Activated T-cell treated with anti-CD3 and anti-CD28 coated beads for 24 hours (primary cell): ENCODE data around the gene ROR2.

ENCODE experiments used
- DNase-seq: peaks from one replicate; pipeline ENCODE4 v3.0.0-alpha.2; 2020; ENCODE audit warnings: low read depth

Gene ROR2

GRCh38 chr9:91736898-91737601 lies 213.0 kb downstream of the ROR2 start:
- DNase-seq, result no peak

- no peak for DNase-seq
Observed at GRCh38 chr9:91736311-91736710, 213.7 kb downstream of the ROR2 start.

GRCh38 chr9:91735049-91735448 lies 215.0 kb downstream of the ROR2 start:
- DNase-seq, result no peak

GRCh38 chr9:91734371-91734981 lies 215.6 kb downstream of the ROR2 start:
- DNase-seq, result peak; percentile 32

- DNase-seq, result no peak
Observed at GRCh38 chr9:91733006-91733624, 216.9 kb downstream of the ROR2 start.

GRCh38 chr9:91732187-91733005 lies 217.6 kb downstream of the ROR2 start:
- DNase-seq, result no peak

- no peak for DNase-seq
Observed at GRCh38 chr9:91730806-91731205, 219.2 kb downstream of the ROR2 start.

- DNase-seq, result no peak
Observed at GRCh38 chr9:91729558-91729842, 220.5 kb downstream of the ROR2 start.

GRCh38 chr9:91727972-91728371 lies 222.1 kb downstream of the ROR2 start:
- DNase-seq, result no peak

- DNase-seq, result peak; percentile 20
Observed at GRCh38 chr9:91727316-91727861, 222.6 kb downstream of the ROR2 start.

- DNase-seq, result no peak
Observed at GRCh38 chr9:91726406-91727100, 223.5 kb downstream of the ROR2 start.

GRCh38 chr9:91725651-91726050 lies 224.4 kb downstream of the ROR2 start:
- DNase-seq, result no peak

- DNase-seq, result no peak
Observed at GRCh38 chr9:91724609-91725505, 225.2 kb downstream of the ROR2 start.

- no peak for DNase-seq
Observed at GRCh38 chr9:91724068-91724440, 226.0 kb downstream of the ROR2 start.

- no peak for DNase-seq
Observed at GRCh38 chr9:91723420-91724067, 226.5 kb downstream of the ROR2 start.

GRCh38 chr9:91720751-91721705 lies 229.0 kb downstream of the ROR2 start:
- DNase-seq, result no peak

GRCh38 chr9:91720313-91720712 lies 229.7 kb downstream of the ROR2 start:
- no peak for DNase-seq

- DNase-seq, result no peak
Observed at GRCh38 chr9:91718071-91718470, 232.0 kb downstream of the ROR2 start.

GRCh38 chr9:91716815-91717214 lies 233.2 kb downstream of the ROR2 start:
- no peak for DNase-seq
